T-helper 17 cell (primary cell): ENCODE results near the gene SELPLG. TPM values are rescaled to one million over a fixed set of nuclear protein-coding genes. Genes with fewer than 3 reads are reported as not detected.
"Not testable (repeated sequence)": the region's sequence is repeated elsewhere in the genome, so short reads cannot be mapped to it uniquely, and the experiment has no call there.

Experiments used
- ATAC-seq: fragments of 150-1000 bp; cut with Tn5 transposase; 2 replicates; pipeline ENCODE4 v1.10.0; 2021; ENCODE audit warnings: mild to moderate bottlenecking, moderate library complexity
- DNase-seq, 3 donors: peaks; one replicate each; pipeline versions ENCODE4 v3.0.0 to v3.0.0-alpha.2; 2020 to 2021
- H3K9me3 ChIP-seq: one replicate; pipeline ENCODE4 v1.7.0; 2013; ENCODE audit warnings: low read length, mild to moderate bottlenecking; ENCODE audit not compliant: control insufficient read depth, poor library complexity, severe bottlenecking
- H3K27ac Mint-ChIP-seq: one replicate; pipeline ENCODE4 v1.8.0; 2022; ENCODE audit warnings: mild to moderate bottlenecking, moderate library complexity, mixed read lengths
- H3K27me3 Mint-ChIP-seq: one replicate; pipeline ENCODE4 v1.8.0; 2022; ENCODE audit warnings: mixed read lengths
- H3K36me3 Mint-ChIP-seq: one replicate; pipeline ENCODE4 v1.8.0; 2022; ENCODE audit warnings: low read depth, mixed read lengths
- H3K4me1 Mint-ChIP-seq: one replicate; pipeline ENCODE4 v1.8.0; 2022; ENCODE audit warnings: mild to moderate bottlenecking, mixed read lengths
- H3K4me3 Mint-ChIP-seq: one replicate; pipeline ENCODE4 v1.8.0; 2022; ENCODE audit warnings: mild to moderate bottlenecking, moderate library complexity, mixed read lengths
- total RNA-seq, 4 donors: library from RNA in 2 of 4; stranded (reverse) in 2 of 4; gene quantifications; one replicate each; pipeline ENCODE4 v1.2.3 and lab custom pipeline; 2022 to 2026

SELPLG gene
- total RNA-seq, 2 donors from 2014 or later, result 91.3 to 131 TPM

GRCh38 chr12:108597559-108598471 lies 35.9 kb downstream of the SELPLG start, which contains the start of gene TMEM119:
Gene TMEM119 (minus strand): TSS chr12:108598084. CDS start chr12:108592383, 5,701 bp downstream.
- no peak for ATAC-seq
- no peak for DNase-seq
- Mint-ChIP-seq H3K36me3 (no peaks in the 10 kb centered on the region), H3K4me1 (peaks cover 3% of the 10 kb centered on the region), H3K4me3 (no peak within 1 kb of the TSS), H3K27ac (no peak within 1 kb of the TSS), H3K27me3 (no peaks in the 10 kb centered on the region)
- no peaks in the 10 kb centered on the region for H3K9me3 ChIP-seq

GRCh38 chr12:108596854-108597558 lies 36.7 kb downstream of the SELPLG start:
- H3K4me3 Mint-ChIP-seq, result no peak overlapping the region
- ATAC-seq (no peak), DNase-seq (no peak)
- H3K27me3 Mint-ChIP-seq, result no peaks in the 10 kb centered on the region
- no peaks in the 10 kb centered on the region for H3K9me3 ChIP-seq
- peaks cover 3% of the 10 kb centered on the region for H3K4me1 Mint-ChIP-seq
- H3K36me3 Mint-ChIP-seq, result no peaks in the 10 kb centered on the region
- no peak overlapping the region for H3K27ac Mint-ChIP-seq

- no peaks in the 10 kb centered on the region for H3K36me3 Mint-ChIP-seq
- no peak overlapping the region for H3K27ac Mint-ChIP-seq
- ATAC-seq (no peak), DNase-seq (no peak)
- no peaks in the 10 kb centered on the region for H3K9me3 ChIP-seq
- H3K4me3 Mint-ChIP-seq, result no peak overlapping the region
- H3K27me3 Mint-ChIP-seq, result no peaks in the 10 kb centered on the region
- peaks cover 5% of the 10 kb centered on the region for H3K4me1 Mint-ChIP-seq
Observed at GRCh38 chr12:108595711-108596647, 37.7 kb downstream of the SELPLG start.

GRCh38 chr12:108594960-108595710 lies 38.6 kb downstream of the SELPLG start:
- no peaks in the 10 kb centered on the region for H3K36me3 Mint-ChIP-seq
- H3K4me3 Mint-ChIP-seq, result no peak overlapping the region
- H3K27ac Mint-ChIP-seq, result no peak overlapping the region
- no peaks in the 10 kb centered on the region for H3K27me3 Mint-ChIP-seq
- peaks cover 6% of the 10 kb centered on the region for H3K4me1 Mint-ChIP-seq
- ATAC-seq (no peak), DNase-seq (no peak)
- H3K9me3 ChIP-seq, result no peaks in the 10 kb centered on the region

DNA sequence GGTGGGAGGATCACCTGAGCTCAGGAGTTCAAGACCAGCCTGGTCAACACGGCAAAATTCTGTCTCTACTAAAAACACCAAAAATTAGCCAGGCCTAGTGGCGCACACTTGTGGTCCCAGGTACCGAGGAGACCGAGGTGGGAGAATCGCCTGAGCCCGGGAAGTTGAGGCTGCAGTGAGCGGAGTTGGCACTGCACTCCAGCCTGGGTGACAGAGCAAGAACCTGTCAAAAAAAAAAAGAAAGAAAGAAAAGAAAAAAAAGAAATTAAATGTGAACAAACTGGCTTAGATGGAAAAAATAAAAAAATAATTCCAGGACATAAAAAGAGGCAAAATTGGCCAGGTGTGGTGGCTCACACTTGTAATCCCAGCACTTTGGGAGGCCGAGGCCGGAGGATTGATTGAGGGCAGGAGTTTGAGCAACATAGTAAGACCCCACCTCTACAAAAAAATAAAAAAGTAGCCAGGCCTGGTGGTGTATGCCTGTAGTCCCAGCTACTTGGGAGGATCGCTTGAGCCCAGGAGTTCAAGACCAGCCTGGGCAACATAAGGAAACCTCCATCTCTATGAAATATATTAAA lies 39.3 kb downstream of the SELPLG start:
- no peaks in the 10 kb centered on the region for H3K9me3 ChIP-seq
- DNase-seq (no peak), ATAC-seq (no peak)
- H3K27me3 Mint-ChIP-seq, result no peaks in the 10 kb centered on the region
- H3K36me3 Mint-ChIP-seq, result no peaks in the 10 kb centered on the region
- H3K4me1 Mint-ChIP-seq, result peaks cover 6% of the 10 kb centered on the region
- H3K27ac Mint-ChIP-seq, result no peak overlapping the region
- H3K4me3 Mint-ChIP-seq, result no peak overlapping the region

DNA sequence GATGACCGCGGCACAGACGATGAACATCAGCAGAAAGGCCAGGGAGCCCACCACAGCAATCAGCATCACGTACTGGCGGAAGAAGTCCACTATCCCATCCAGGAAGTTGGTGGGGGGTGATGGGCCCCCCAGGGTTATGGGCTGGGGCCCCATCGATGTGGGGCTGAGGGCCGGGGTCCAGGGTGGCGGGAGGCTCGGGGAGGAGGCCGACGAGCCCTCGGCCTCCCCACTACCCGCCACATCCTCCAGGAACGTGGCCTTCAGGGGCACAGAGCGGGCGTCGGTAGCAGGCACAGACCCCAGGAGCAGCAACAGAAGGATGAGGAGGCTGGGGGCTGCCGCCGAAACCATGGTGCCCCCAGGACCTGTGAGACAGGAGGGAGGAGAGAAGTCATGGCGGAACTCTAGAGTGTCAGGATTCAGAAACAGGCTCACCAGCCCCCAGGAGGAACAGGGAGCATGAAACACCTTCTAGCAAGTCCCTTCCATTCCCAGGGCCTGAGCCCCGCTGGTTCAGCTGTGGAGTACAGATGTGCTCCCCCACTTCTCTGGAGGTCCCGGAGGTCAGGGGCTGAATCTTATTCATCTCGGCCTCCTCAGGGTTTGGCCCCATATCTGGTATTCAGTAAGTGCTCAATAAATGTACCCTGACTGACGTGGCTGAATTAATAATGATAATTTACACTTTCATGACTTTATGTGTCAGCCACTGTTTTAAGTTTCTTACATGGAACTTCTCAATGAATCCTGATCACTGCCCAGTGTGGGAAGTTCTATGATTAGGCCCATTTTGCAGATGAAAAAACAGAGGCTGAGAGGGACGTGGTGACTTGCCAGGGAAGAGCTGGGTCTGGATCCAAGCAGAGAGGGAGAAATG lies 41.4 kb downstream of the SELPLG start:
- no peaks in the 10 kb centered on the region for H3K9me3 ChIP-seq
- Mint-ChIP-seq H3K27ac (no peak overlapping the region), H3K4me3 (no peak overlapping the region), H3K27me3 (no peaks in the 10 kb centered on the region), H3K4me1 (peaks cover 3% of the 10 kb centered on the region), H3K36me3 (no peaks in the 10 kb centered on the region)
- ATAC-seq (no peak), DNase-seq (no peak)

DNA sequence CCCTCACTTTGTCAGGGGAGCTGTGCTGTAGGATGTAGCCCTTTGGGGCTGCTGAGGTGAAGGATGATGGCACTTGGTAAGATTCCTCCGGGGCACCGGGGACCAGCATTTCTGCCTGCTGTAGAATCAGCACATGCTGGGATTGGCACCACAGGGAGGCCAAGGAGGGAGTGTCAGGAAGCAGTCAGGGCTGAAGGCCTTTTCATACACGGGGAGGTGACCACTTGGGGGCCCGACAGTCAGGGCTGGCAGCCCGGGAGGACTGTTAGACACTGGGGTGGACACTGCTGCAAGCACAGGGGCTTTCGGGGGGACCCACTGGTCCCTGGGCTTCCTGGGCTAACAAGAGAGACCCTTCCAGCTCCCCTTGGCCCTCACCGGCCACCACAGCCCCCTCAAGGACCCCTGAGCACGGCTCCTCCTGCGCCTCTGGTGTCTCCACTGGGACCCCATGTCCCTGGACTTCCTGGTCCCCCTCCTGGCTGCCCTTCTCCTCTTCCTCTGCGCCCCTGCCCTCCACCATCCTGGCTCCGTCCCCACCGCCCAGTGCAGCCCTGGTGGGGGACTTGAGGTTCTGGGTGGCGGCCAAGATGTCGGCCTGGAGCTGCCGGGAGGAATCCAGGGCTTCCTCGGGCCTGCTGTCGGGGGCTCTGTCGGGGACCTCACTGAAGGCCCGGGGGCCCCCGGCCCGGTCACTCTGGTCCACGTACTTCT lies 42.3 kb downstream of the SELPLG start:
- Mint-ChIP-seq H3K27me3 (no peaks in the 10 kb centered on the region), H3K27ac (no peak overlapping the region), H3K4me1 (peaks cover 3% of the 10 kb centered on the region), H3K4me3 (no peak overlapping the region), H3K36me3 (no peaks in the 10 kb centered on the region)
- DNase-seq (no peak), ATAC-seq (no peak)
- no peaks in the 10 kb centered on the region for H3K9me3 ChIP-seq

DNA sequence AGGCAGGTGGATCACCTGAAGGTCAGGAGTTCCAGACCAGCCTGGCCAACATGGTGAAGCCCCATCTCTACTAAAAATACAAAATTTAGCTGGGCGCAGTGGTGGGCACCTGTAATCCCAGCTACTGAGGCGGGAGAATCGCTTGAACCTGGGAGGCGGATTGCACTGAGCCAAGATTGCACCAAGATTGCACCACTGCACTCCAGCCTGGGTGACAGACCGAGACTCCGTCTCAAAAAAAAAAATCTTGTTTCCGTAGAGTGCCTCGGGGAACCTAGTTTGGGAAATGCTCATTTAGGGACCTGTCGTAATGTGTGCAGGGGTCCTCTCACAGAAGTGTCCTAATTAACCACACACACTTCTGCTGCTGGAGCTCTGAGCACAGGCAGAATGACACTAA lies 43.2 kb downstream of the SELPLG start:
- not testable (repeated sequence) for H3K4me1 Mint-ChIP-seq, H3K9me3 ChIP-seq, ATAC-seq, H3K27ac Mint-ChIP-seq, DNase-seq, H3K27me3 Mint-ChIP-seq, H3K4me3 Mint-ChIP-seq, H3K36me3 Mint-ChIP-seq

DNA sequence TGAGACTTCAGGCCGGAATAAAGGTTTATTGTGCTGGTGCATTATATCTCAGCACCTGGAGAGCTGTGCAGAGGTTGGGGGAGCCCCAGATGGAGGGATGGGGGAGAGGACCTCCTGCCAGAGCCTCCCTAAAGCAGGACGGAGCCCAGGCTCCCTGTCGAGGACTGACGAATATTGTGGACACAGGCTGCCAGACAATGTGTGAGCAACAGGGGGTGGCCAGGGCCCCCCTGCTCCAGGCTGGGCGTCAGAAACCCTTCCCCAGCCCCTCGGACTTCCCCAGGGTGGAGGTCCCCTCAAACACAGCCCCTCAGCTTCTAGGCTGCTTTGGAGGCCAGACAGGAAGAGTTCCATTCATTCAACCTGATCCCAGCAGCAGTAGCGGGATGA lies 43.9 kb downstream of the SELPLG start:
- DNase-seq (no peak), ATAC-seq (no peak)
- Mint-ChIP-seq H3K27ac (peak overlapping the region; percentile 49), H3K4me1 (peaks cover 4% of the 10 kb centered on the region), H3K4me3 (no peak overlapping the region), H3K27me3 (peaks cover under 1% of the 10 kb centered on the region), H3K36me3 (peaks cover under 1% of the 10 kb centered on the region)
- no peaks in the 10 kb centered on the region for H3K9me3 ChIP-seq

GRCh38 chr12:108589028-108589839 lies 44.5 kb downstream of the SELPLG start:
- ATAC-seq (no peak), DNase-seq (no peak)
- H3K4me3 Mint-ChIP-seq, result no peak overlapping the region
- no peaks in the 10 kb centered on the region for H3K9me3 ChIP-seq
- H3K27me3 Mint-ChIP-seq, result peaks cover 5% of the 10 kb centered on the region
- H3K4me1 Mint-ChIP-seq, result peaks cover 5% of the 10 kb centered on the region
- peaks cover 3% of the 10 kb centered on the region for H3K36me3 Mint-ChIP-seq
- H3K27ac Mint-ChIP-seq, result peak overlapping the region; percentile 49
